Panc1 (cell line): Measurements from ENCODE around the gene P2RY13. TPM values are rescaled to one million over a fixed set of nuclear protein-coding genes. Genes with fewer than 3 reads are reported as not detected.

Experiments used
- ATAC-seq: fragments of 200-7000 bp; cut with Tn5 transposase; 2 replicates; pipeline ENCODE4 v1.9.1; 2020; ENCODE audit warnings: mild to moderate bottlenecking, moderate library complexity
- BruUV-seq: library from RNA; stranded (reverse); fragments of 400-500 nt; replicated peaks from 2 replicates; lab custom pipeline; 2021; lab: Mats Ljungman, UMichigan
- CTCF ChIA-PET: fragments of 300-600 bp; sonication (Branson Sonifier 250); formaldehyde crosslinking; loops from one replicate; lab custom pipeline; 2022; ENCODE audit warnings: antibody characterized with exemption; lab: Charles Lee
- POLR2A ChIA-PET: fragments of 300-600 bp; sonication (Branson Sonifier 250); formaldehyde crosslinking; loops from one replicate; lab custom pipeline; 2022; ENCODE audit warnings: antibody characterized with exemption; lab: Charles Lee
- DNase-seq: peaks from one replicate; pipeline ENCODE4 v3.0.0-alpha.2; 2010; ENCODE audit warnings: low read depth, low spot score
- H3K27ac ChIP-seq: 2 replicates; pipeline ENCODE4 v1.5.1; 2011; ENCODE audit warnings: mild to moderate bottlenecking, low read length, inconsistent platforms
- H3K27me3 ChIP-seq: fragments of 200-500 bp; sonication (Bioruptor generic); 2 replicates; pipeline ENCODE4 v1.6.0; 2014; ENCODE audit warnings: low read length, inconsistent platforms; ENCODE audit not compliant: control insufficient read depth, insufficient read depth
- H3K36me3 ChIP-seq: fragments of 200-500 bp; sonication (Bioruptor generic); 2 replicates; pipeline ENCODE4 v1.5.1; 2014; ENCODE audit warnings: inconsistent platforms, mild to moderate bottlenecking, low read length, moderate library complexity; ENCODE audit not compliant: control insufficient read depth, insufficient read depth
- H3K4me1 ChIP-seq: 2 replicates; pipeline ENCODE4 v1.5.1; 2011; ENCODE audit warnings: inconsistent platforms, mild to moderate bottlenecking, low read length, moderate library complexity; ENCODE audit not compliant: control insufficient read depth, insufficient read depth
- H3K4me3 ChIP-seq, 2 experiments: 2 replicates each; pipeline ENCODE4 v1.5.1; 2011 to 2012; ENCODE audit warnings: low read depth in 2 of 2, low read length in 2 of 2, mild to moderate bottlenecking in 2 of 2, inconsistent platforms in 1 of 2, moderate library complexity in 1 of 2
- H3K9me3 ChIP-seq: fragments of 200-500 bp; sonication (Bioruptor generic); 2 replicates; pipeline ENCODE4 v1.5.1; 2014; ENCODE audit warnings: low read depth, mild to moderate bottlenecking, inconsistent platforms, low read length, moderate library complexity; ENCODE audit not compliant: control insufficient read depth, insufficient read depth
- POLR2AphosphoS5 ChIP-seq: IDR thresholded peaks from 2 replicates; pipeline ENCODE4 v1.6.1; 2012; ENCODE audit warnings: mild to moderate bottlenecking, low read depth, low read length, moderate library complexity
- SIN3A ChIP-seq: IDR thresholded peaks from 2 replicates; pipeline ENCODE4 v1.6.1; 2012; ENCODE audit warnings: low read depth, mild to moderate bottlenecking, low read length, moderate library complexity, borderline replicate concordance; ENCODE audit not compliant: insufficient read depth
- TCF7L2 ChIP-seq: IDR thresholded peaks from 2 replicates; pipeline ENCODE4 v1.6.1; 2011; ENCODE audit warnings: mild to moderate bottlenecking, low read depth, low read length, inconsistent platforms
- in situ Hi-C: cut with HindIII; loops from 2 replicates; pipeline ENCODE4 v1.10.0; 2016; ENCODE audit warnings: low sequenced_read_pairs, low pct_unique_long_range_greater_than_20kb
- intact Hi-C: fragments of 100-400 bp; cut with micrococcal nuclease; formaldehyde crosslinking; loops from one replicate; pipeline ENCODE4 v1.10.0; 2022; ENCODE audit not compliant: unreplicated experiment
- total RNA-seq: library from RNA; stranded (reverse); gene quantifications from one replicate; pipeline ENCODE4 v1.2.1, GENCODE V29; 2021; ENCODE audit not compliant: unreplicated experiment
- TF ChIP-seq, protein P1 (sequence below): fragments of 450-650 bp; IDR thresholded peaks from 2 replicates; pipeline ENCODE4 v1.5.1; 2017; ENCODE audit warnings: mild to moderate bottlenecking
- TF ChIP-seq, protein P2 (sequence below), 2 experiments: IDR thresholded peaks; 2 replicates each; pipeline ENCODE4 v1.6.1; 2011 to 2012; ENCODE audit warnings: low read depth in 2 of 2, control low read depth in 1 of 2, low read length in 1 of 2, mild to moderate bottlenecking in 1 of 2, moderate library complexity in 1 of 2; ENCODE audit not compliant: insufficient read depth in 1 of 2

The P2RY13 gene
- total RNA-seq, 1 experiment from 2014 or later = not detected

DNA sequence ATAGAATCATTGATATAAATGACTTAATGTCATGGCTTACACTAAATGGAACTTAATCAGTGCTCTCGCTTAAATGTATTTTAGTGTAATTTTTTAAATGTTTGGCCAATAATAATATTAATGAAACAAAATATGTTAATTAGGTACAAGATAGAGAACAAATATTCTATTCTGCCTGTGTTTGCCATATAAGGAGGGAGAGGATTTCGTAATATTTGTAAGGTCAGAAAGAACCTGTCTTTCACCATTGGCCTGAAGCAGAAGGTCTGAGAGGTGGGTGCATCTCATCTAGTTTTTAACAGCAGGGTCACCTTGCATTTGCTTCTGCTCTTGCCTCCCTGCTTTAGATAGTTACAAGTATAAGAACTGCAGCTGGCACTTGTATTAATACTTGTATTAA lies 15.2 kb downstream of the P2RY13 start:
- Histone ChIP-seq H3K4me1 (no peaks in the 10 kb centered on the region), H3K27me3 (no peaks in the 10 kb centered on the region), H3K9me3 (no peaks in the 10 kb centered on the region), H3K27ac (no peak overlapping the region), H3K36me3 (no peaks in the 10 kb centered on the region), H3K4me3 (no peak overlapping the region)
- TF ChIP-seq TCF7L2 (no peak), SIN3A (no peak), POLR2AphosphoS5 (no peak)
- TF ChIP-seq, protein P1, sequence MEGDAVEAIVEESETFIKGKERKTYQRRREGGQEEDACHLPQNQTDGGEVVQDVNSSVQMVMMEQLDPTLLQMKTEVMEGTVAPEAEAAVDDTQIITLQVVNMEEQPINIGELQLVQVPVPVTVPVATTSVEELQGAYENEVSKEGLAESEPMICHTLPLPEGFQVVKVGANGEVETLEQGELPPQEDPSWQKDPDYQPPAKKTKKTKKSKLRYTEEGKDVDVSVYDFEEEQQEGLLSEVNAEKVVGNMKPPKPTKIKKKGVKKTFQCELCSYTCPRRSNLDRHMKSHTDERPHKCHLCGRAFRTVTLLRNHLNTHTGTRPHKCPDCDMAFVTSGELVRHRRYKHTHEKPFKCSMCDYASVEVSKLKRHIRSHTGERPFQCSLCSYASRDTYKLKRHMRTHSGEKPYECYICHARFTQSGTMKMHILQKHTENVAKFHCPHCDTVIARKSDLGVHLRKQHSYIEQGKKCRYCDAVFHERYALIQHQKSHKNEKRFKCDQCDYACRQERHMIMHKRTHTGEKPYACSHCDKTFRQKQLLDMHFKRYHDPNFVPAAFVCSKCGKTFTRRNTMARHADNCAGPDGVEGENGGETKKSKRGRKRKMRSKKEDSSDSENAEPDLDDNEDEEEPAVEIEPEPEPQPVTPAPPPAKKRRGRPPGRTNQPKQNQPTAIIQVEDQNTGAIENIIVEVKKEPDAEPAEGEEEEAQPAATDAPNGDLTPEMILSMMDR = no peak
- TF ChIP-seq, protein P2, sequence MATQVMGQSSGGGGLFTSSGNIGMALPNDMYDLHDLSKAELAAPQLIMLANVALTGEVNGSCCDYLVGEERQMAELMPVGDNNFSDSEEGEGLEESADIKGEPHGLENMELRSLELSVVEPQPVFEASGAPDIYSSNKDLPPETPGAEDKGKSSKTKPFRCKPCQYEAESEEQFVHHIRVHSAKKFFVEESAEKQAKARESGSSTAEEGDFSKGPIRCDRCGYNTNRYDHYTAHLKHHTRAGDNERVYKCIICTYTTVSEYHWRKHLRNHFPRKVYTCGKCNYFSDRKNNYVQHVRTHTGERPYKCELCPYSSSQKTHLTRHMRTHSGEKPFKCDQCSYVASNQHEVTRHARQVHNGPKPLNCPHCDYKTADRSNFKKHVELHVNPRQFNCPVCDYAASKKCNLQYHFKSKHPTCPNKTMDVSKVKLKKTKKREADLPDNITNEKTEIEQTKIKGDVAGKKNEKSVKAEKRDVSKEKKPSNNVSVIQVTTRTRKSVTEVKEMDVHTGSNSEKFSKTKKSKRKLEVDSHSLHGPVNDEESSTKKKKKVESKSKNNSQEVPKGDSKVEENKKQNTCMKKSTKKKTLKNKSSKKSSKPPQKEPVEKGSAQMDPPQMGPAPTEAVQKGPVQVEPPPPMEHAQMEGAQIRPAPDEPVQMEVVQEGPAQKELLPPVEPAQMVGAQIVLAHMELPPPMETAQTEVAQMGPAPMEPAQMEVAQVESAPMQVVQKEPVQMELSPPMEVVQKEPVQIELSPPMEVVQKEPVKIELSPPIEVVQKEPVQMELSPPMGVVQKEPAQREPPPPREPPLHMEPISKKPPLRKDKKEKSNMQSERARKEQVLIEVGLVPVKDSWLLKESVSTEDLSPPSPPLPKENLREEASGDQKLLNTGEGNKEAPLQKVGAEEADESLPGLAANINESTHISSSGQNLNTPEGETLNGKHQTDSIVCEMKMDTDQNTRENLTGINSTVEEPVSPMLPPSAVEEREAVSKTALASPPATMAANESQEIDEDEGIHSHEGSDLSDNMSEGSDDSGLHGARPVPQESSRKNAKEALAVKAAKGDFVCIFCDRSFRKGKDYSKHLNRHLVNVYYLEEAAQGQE (IDR thresholded peaks at IDR 0.05; ENCODE audit: insufficient read depth in 1 of 2, low read depth in 2 of 2, low read length in 1 of 2) = no peak
- intact Hi-C loops (no loop called here), in situ Hi-C loops (no loop called here)
- ATAC-seq (no peak), DNase-seq (no peak)
- CTCF ChIA-PET = no interaction called here
- BruUV-seq = no TSS peak
- POLR2A ChIA-PET = no interaction called here

DNA sequence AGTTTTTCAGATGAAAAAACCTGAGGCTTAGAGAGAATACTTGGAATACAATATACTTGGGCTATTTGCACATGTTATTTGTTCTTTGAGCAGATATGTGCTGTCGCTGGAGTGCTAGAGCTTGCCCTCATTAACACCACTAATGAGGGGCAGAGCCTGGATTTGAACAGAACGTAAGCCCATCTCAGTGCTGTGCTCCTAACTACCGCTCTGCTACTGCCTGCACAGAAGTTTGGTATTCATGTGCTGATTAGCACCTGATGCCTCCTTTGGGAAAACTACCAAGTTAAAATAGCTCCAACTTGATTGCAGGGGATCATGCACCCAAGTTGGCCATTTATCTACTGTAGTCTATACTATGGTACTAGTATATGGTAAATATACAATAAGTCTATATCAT lies 16.4 kb downstream of the P2RY13 start:
- ATAC-seq (no peak), DNase-seq (no peak)
- H3K4me1 ChIP-seq = no peaks in the 10 kb centered on the region
- H3K9me3 ChIP-seq = no peaks in the 10 kb centered on the region
- intact Hi-C loops = no loop called here
- H3K4me3 ChIP-seq = no peak overlapping the region
- H3K27me3 ChIP-seq = no peaks in the 10 kb centered on the region
- no peaks in the 10 kb centered on the region for H3K36me3 ChIP-seq
- no peak overlapping the region for H3K27ac ChIP-seq
- CTCF ChIA-PET = no interaction called here
- no TSS peak for BruUV-seq
- in situ Hi-C loops = no loop called here
- TF ChIP-seq, protein P1 = no peak
- no peak for TF ChIP-seq SIN3A
- POLR2A ChIA-PET = interaction anchor here (0.5 kb wide), 1 partner anchor 193 kb away, joined by 3 read pairs; no protein-coding TSS in a partner anchor
